H7 (cell line): ENCODE data around the gene INPP5B. TPM values are rescaled to one million over a fixed set of nuclear protein-coding genes. Genes with fewer than 3 reads are reported as not detected.

Source experiments
- DNase-seq: peaks from one replicate; pipeline ENCODE4 v3.0.0; 2012
- H3K27me3 ChIP-seq: 2 replicates; pipeline ENCODE4 v1.6.0; 2011; ENCODE audit warnings: mild to moderate bottlenecking, low read length; ENCODE audit not compliant: control insufficient read depth, insufficient read depth
- H3K36me3 ChIP-seq: replicated peaks from 2 replicates; pipeline ENCODE4 v1.5.1; 2011; ENCODE audit warnings: low read length; ENCODE audit not compliant: control insufficient read depth, insufficient read depth
- H3K4me3 ChIP-seq: 2 replicates; pipeline ENCODE4 v1.5.1; 2011; ENCODE audit warnings: low read depth, mild to moderate bottlenecking, control low read depth, low read length, moderate library complexity; ENCODE audit not compliant: insufficient read depth
- total RNA-seq: library from RNA; depleted of rRNA; stranded (reverse); fragments of >200 nt; shearing (Covaris generic); gene quantifications from 2 replicates; pipeline ENCODE4 v1.2.3, GENCODE V29; 2014; rRNA removed

Gene INPP5B
- total RNA-seq, 1 experiment from 2014 or later, result 34.3 TPM

GRCh38 chr1:37831109-37831508 lies 115.7 kb downstream of the INPP5B start:
- no peaks in the 10 kb centered on the region for H3K27me3 ChIP-seq
- DNase-seq, result no peak
- H3K36me3 ChIP-seq, result peaks cover 4% of the 10 kb centered on the region
- H3K4me3 ChIP-seq, result no peak overlapping the region

GRCh38 chr1:37828410-37829074 lies 118.3 kb downstream of the INPP5B start:
- DNase-seq, result no peak
- no peaks in the 10 kb centered on the region; the same call in 1 of the 2 replicates for H3K36me3 ChIP-seq
- H3K27me3 ChIP-seq, result no peaks in the 10 kb centered on the region
- H3K4me3 ChIP-seq, result no peak overlapping the region

- no peak overlapping the region for H3K4me3 ChIP-seq
- no peaks in the 10 kb centered on the region for H3K27me3 ChIP-seq
- peaks cover 9% of the 10 kb centered on the region for H3K36me3 ChIP-seq
- no peak for DNase-seq
Measured at GRCh38 chr1:37825506-37825905, 121.3 kb downstream of the INPP5B start.

GRCh38 chr1:37824001-37824400 lies 122.9 kb downstream of the INPP5B start:
- no peaks in the 10 kb centered on the region for H3K27me3 ChIP-seq
- H3K36me3 ChIP-seq, result peaks cover 13% of the 10 kb centered on the region
- DNase-seq, result no peak
- H3K4me3 ChIP-seq, result no peak overlapping the region

GRCh38 chr1:37822906-37823815 lies 123.7 kb downstream of the INPP5B start:
- DNase-seq, result no peak
- H3K36me3 ChIP-seq, result peaks cover 13% of the 10 kb centered on the region
- H3K4me3 ChIP-seq, result no peak overlapping the region
- H3K27me3 ChIP-seq, result no peaks in the 10 kb centered on the region

- H3K27me3 ChIP-seq, result no peaks in the 10 kb centered on the region
- no peak overlapping the region for H3K4me3 ChIP-seq
- DNase-seq, result no peak
- peaks cover 13% of the 10 kb centered on the region for H3K36me3 ChIP-seq
Measured at GRCh38 chr1:37821481-37821880, 125.4 kb downstream of the INPP5B start.

GRCh38 chr1:37817481-37817880 lies 129.4 kb downstream of the INPP5B start:
- Histone ChIP-seq H3K4me3 (no peak overlapping the region), H3K36me3 (peaks cover 14% of the 10 kb centered on the region), H3K27me3 (no peaks in the 10 kb centered on the region)
- peak; percentile 68 for DNase-seq

GRCh38 chr1:37814252-37814651 lies 132.6 kb downstream of the INPP5B start:
- H3K36me3 ChIP-seq, result peaks cover 5% of the 10 kb centered on the region
- no peaks in the 10 kb centered on the region for H3K27me3 ChIP-seq
- no peak overlapping the region for H3K4me3 ChIP-seq
- no peak for DNase-seq

- H3K27me3 ChIP-seq, result no peaks in the 10 kb centered on the region
- H3K4me3 ChIP-seq, result no peak overlapping the region
- no peak for DNase-seq
- peaks cover 5% of the 10 kb centered on the region for H3K36me3 ChIP-seq
Measured at GRCh38 chr1:37813529-37814145, 133.2 kb downstream of the INPP5B start.

- H3K27me3 ChIP-seq, result no peaks in the 10 kb centered on the region
- no peak overlapping the region for H3K4me3 ChIP-seq
- H3K36me3 ChIP-seq, result peaks cover 9% of the 10 kb centered on the region
- DNase-seq, result peak; percentile 83
Measured at GRCh38 chr1:37811027-37811655, 135.7 kb downstream of the INPP5B start.

Other genes starting within 250 kb of the INPP5B start
- 0.15 and 0.21 TPM in 2 replicates for gene EPHA10, start 181.9 kb downstream of the INPP5B start, total RNA-seq
- gene MANEAL, start 153.2 kb downstream of the INPP5B start, total RNA-seq, result 9.9 and 11.6 TPM in 2 replicates
- 70.5 and 94.7 TPM in 2 replicates for gene C1orf122, start 139.3 kb downstream of the INPP5B start, total RNA-seq
- 54.3 and 61.8 TPM in 2 replicates for gene YRDC, start 138.8 kb downstream of the INPP5B start, total RNA-seq
- gene MTF1, start 87.5 kb downstream of the INPP5B start, total RNA-seq, result 2.7 and 2.9 TPM in 2 replicates
- 181 and 196 TPM in 2 replicates for gene SF3A3, start 43.0 kb upstream of the INPP5B start, total RNA-seq
- 51.5 and 54.8 TPM in 2 replicates for gene FHL3, start 58.5 kb upstream of the INPP5B start, total RNA-seq
- gene UTP11, start 65.7 kb upstream of the INPP5B start, total RNA-seq, result 70.5 and 87.7 TPM in 2 replicates
- 2.9 and 4.8 TPM in 2 replicates for gene POU3F1, start 99.7 kb upstream of the INPP5B start, total RNA-seq